CD4-positive, alpha-beta T cell treated with Interferon gamma for 1 hour (primary cell): ENCODE data around the gene NOP9.
"Not testable (repeated sequence)": the region's sequence is repeated elsewhere in the genome, so short reads cannot be mapped to it uniquely, and the experiment has no call there.

Source experiments
- DNase-seq: peaks from one replicate; pipeline ENCODE4 v3.0.0-alpha.2; 2020

NOP9 gene

GRCh38 chr14:24330973-24331674 lies 31.5 kb downstream of the NOP9 start:
- DNase-seq: no peak

GRCh38 chr14:24331731-24332267 lies 32.1 kb downstream of the NOP9 start:
- no peak for DNase-seq

DNA sequence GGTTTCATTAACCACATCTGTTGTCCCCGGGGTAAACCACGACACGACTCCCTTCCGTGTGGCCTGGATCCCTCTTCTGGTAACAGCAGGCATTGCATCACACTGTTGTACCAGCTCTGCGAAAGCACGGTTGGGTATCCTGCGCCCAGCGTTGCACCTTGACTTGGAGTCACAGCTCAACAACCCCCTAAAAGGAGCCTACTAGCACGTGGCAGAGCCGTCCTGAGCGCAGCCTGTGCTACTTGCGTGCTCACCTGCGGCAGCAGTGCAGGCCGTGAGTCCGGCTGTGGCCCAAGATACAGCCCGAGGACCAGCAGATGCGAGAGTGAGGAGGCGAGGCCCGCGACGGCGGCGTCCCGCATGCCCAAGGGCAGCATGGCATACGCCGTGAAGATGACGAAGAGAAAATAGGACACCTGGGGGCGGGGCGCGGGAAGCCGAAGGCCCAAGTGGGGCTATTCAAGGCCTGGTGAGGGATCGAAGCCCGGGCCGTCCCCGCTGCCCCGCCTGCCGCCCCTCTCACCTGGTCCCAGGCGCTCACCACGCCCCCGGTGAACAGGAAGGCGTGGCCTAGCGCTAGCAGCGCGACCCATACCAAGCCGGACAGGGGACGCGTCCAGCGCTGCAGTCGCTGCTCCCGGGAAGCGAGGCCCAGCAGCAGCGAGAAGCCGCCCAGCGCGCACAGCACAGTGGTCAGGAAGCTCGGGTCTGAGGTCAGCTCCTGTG lies 32.8 kb downstream of the NOP9 start:
- DNase-seq: peak; percentile 89

DNA sequence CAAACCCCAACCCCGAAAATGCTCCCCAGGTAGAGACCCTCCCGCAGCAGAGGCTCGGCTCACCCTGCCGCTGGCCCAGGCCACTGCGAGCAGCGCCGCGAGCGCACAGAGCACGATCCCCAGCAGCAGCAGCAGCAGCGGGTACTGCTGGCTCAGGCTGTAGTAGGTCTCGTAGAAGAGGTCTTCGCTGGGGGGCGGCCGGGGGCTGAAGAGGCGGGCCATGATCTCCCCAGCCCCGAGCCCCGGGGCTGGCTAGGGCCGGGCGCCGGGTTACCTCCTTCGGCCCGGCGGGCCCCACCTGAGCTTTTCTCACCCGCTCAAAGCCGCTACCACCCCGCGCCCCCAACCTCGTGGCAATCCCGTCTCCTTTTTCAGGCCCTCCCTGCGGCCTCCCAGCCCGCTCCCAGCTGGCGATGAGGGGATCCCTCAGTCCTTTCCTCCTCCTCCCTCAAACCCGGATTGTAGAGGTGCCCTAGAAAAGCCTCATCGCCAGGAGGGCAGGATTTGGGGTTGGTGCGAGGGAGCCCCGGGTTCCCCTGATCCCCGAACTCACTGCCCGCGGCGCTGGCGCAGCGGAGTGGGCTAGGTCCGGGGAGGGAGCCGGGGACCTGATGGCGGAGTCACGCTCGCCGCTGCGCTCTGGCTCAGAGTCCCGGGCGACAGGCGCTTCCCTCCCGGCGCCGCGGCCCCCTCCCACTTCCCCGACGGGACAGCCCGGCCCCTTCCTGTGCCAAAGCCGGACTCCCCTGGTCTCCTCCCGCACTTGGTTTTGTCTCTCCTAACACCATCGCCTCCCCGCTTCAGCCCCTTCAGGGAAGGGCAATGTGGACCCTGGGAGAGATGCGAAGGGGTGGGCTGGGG lies 35.0 kb downstream of the NOP9 start, which contains the start of gene ADCY4:
TSS of gene ADCY4 (minus strand) at position 641 of the 861 bp plus-strand sequence. CDS start at position 222, 419 bp downstream.
- no peak for DNase-seq

DNA sequence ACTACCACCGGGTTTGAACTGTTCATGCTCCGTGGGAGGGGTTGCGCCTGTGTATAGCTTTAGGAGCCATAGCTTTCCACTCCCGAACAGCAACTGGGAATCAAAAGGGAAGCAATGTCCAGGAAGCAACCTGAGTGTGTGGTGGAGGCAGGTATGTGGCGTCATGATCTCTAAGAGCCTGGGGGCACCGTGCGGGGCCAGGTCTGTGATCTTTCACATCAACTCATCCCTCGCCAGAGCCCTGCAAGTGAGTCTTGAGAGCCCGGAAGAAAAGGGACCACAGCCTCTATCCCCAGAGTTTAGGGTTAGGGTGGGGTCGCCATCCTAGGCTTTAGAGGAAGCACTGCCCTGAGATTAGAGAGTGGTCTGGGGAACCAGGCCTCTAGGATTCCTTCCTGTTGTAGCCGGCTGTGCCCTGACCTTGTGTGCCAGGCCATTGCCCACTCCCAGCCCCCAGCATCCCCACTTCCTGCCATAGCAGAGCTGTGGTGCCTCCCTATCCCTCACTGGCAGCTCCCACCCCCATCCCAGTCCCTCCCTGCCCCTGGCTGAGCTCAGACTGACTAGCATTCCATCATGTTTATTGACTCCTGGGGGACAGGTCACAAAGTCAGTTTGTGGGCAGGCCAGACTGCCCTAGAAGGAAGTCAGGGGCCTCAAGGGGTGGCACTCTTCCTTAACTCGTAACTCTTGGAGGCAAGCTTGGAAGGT lies 36.0 kb downstream of the NOP9 start:
- no peak for DNase-seq

DNA sequence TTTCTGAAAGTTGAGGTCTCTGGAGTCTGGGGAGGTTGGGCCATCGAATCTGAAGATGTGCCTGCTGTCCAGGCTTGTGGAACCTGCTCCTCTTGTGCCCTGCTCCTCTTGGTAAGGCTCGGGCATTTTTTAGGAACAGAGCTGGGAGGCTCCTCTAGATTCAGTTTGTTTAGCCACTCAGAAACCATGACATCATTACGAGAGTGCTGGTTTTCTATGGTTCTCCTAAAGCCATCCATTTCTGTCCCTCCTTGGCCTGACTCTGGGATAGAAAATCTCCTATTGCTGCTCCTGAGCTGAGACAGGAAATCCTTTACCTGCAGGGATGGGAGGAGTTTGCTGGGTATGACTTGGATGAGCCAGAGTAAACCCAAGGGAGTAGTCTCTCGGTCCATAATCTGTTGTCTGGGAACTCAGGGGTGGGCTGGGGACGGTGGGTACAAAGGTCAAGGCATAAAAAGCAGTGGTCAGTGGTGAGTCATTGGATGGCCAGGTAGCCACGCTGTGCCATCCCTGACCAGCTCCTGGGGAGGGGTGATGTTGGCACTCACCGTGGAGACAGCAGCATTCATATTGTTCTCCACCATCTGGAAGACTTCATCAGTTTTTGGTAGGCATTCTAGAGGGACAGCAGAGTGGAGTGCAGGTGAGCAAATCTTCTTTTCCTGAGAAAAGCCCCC lies 37.6 kb downstream of the NOP9 start:
- DNase-seq: no peak

DNA sequence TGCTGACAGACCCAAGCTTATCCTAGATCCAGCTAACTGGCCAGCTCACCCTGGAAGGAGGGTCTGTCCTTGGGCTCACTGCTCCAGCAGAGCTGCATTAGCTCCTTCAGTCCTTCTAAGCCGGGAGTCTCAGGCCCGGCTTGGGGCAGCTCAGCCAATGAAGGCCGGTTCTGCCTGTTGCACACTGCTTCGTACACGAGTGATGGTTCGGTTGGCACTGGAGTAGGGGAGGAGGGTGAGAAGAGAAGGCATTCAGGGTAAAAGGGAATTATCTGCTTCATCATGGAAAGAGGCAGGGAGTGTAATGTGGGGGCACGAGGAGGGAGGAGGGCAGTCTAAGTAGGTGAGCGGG lies 38.1 kb downstream of the NOP9 start:
- no peak for DNase-seq

DNA sequence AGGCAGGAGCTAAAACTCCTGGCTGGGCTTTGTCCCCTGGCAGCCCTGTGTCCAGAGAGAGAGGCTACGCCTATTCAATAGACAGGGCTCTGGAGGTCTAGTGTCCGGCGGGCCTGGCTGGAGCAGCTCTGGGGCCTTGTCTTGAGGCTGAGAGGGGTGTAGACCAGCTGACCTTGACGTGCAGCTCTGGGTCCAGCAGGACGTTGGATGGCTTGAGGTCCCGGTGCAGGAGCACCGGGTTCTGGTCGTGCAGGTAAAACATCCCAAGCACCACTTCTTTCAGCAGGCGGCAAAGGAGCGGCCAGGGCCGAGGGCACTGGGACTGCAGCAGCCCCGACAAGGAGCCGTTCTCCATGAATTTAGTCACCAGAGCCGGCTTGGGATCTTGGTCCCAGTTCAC lies 39.2 kb downstream of the NOP9 start:
- DNase-seq: no peak

- DNase-seq: peak; percentile 62
These were observed 39.9 kb downstream of the NOP9 start, which contains the start of gene RIPK3 for GRCh38 chr14:24339284-24340151. RIPK3 (minus strand) TSS chr14:24339991; CDS start chr14:24339826, 165 bp downstream.

DNA sequence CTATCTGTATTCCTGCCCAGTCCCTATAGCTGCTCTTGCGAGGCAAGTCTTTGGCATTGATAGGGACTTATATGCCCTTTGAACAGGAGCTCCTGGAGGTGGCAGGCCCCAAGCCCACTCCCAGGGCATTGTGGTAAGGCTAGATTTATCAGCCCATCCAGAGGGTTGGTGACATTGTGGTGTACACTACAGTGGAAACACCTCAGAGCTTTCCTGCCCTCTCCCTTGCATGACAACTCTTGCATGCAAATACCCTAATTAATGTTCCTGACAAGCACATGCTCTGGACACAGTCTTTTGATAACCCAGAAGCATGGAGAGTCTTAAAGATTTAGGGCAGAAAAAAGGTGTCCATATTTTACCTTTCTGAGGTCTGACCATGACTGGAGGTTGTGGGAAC lies 41.0 kb downstream of the NOP9 start:
- DNase-seq: no peak

GRCh38 chr14:24342889-24343288 lies 43.2 kb downstream of the NOP9 start:
- no peak for DNase-seq

GRCh38 chr14:24343795-24344660 lies 44.4 kb downstream of the NOP9 start:
- no peak for DNase-seq

DNA sequence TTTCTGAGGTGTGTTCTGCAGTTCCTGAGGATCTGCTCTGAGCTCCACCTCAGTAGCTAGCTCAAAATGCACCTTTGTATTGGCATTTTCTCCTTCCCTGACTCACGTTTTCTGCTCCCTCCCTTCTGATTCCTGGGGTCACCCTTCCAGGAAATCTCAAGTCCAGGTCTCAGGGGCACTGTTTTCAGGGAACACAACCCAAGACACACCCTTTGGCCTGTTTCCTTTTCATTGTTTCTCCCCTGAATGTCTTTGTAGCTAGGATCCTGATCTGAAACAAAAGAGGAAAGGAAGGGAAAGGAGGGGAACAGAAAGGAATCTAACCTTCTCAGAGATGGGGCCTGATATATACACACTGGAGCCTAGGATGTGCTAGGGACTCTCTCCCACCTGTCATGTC lies 47.5 kb downstream of the NOP9 start:
- no peak for DNase-seq

DNA sequence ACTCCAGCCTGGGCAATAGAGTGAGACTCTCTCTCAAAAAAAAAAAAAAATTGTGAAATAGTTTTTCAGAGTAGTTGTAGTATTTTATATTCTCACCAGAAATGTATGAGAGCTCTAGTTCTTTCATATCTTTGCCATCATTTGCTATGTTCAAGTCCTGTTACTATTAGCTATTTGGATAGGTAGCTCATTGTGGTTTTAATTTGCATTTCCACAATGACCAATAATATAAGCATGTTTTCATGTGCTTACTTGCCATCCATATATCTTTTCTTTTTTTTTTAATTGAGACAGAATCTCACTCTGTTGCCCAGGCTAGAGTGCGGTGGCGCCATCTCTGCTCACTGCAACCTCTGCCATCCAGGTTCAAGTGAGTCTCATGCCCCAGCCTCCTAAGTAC lies 48.5 kb downstream of the NOP9 start:
- DNase-seq: no peak

DNA sequence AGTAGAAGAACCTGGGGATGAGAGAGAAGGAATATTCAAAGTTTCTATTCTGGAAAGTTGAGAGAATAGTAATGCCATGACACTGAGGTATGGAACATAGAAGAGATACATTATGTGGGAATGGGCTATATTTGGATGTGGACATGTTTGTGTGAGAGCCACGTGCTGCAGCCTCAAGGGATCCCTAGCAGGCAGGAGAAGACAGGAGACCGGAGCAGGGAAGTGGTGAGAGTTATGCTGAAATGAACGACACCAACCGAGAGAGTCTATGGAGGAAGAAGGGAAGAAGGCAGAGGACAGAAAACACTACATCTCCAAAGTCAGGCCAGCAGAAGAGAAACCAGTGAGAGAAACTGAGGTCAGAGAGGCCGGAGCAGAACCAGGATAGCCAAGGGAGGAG lies 50.1 kb downstream of the NOP9 start:
- no peak for DNase-seq

GRCh38 chr14:24351517-24351916 lies 51.9 kb downstream of the NOP9 start:
- no peak for DNase-seq

DNA sequence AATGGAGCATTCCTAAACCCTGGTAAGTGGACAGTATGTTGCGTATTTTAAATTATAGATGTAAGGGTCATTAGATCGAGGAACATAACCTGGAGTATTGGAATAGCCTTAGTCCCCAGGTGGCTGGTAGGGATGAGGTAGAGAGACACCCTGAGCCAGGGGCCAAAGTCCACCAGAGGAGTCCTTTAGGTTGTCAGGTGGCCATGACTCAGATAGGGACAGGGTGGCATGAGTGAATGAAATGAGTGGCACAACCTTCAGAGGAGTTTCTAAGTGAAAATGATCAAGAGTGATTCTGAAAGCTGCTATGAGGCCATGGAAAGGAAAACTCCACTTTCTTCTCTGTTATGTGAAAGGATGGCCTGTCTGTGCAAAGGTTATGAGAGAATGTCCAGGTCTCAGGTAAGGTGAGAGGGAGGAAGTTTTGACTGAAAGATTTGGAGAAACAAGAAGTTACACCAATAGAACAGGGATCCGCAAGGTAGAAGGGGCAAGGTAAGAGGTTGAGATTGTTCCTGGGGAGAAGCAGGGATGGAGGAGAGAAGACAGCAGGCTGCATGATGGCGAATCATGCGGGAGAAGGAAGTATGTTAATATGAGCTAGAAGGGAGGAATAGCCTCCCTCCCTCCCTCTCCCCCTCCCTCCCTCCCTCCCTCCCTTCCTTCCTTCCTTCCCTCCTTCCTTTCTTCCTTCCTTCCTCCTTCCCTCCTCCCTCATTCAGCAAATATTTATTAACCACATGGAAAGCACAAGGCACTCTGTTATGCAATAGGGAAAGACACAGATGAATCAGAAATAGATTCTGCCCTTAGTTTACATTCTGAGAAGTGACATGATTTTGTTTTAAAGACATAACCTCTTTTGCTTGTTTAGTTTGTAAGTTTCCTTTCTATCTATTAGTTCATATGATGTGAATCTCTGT lies 54.2 kb downstream of the NOP9 start:
- DNase-seq: no peak

- DNase-seq: not testable (repeated sequence)
These were observed 54.8 kb downstream of the NOP9 start for GRCh38 chr14:24354482-24354825.

GRCh38 chr14:24355009-24355408 lies 55.4 kb downstream of the NOP9 start:
- DNase-seq: no peak
